DMS114 treated with DMSO at 0.1 percent for 48 hours (cell line): Measurements from ENCODE around the gene LCE1B.

Experiments used
- DNase-seq: peaks from one replicate; lab custom pipeline; 2025; ENCODE audit not compliant: unreplicated experiment; lab: John Stamatoyannopoulos, UW

LCE1B gene, protein sequence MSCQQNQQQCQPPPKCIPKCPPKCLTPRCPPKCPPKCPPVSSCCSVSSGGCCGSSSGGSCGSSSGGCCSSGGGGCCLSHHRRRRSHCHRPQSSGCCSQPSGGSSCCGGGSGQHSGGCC

GRCh38 chr1:152811671-152812070 is at the start of gene LCE1B:
LCE1B (plus strand) TSS chr1:152811971; CDS start chr1:152812447, 476 bp downstream.
- DNase-seq, result no peak

DNA sequence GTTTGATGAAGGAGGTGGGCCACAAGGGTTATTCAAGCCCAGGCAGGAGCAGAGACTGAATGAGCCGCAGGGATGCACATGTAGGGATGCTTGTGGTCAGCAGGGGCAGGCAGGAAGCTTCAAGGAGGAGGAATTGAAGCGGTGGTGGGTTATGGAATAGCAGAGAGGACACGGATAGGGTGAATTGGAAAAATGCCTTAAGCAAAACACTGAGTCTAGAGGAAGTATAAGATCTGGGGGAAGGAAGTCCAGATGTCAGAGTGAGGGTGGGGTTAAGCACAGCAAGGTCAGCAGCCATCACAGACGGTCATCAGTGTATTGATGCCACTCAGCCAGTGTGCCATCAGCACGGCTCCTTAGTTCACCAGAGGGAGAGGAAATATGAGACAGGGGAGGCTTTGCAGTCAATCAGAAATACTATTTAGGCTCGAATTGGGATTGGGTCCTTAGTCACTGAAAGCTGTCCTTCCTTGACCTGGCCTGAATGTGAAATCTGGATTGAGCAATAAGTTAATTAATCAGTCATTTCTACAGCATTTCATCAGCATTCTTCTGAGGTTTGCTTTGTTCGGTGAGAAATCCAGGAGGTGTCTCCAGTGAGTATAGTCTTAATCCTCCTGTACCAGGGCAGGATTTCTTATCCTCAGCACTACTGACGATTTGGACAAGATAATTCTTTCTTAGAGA is 42.8 kb upstream of the LCE1B start:
- DNase-seq, result no peak

GRCh38 chr1:152770411-152770810 is 41.4 kb upstream of the LCE1B start:
- DNase-seq, result no peak

- no peak for DNase-seq
Observed at GRCh38 chr1:152774875-152775274, 36.9 kb upstream of the LCE1B start, which contains the start of gene LCE1F. LCE1F (plus strand) TSS chr1:152775140; CDS start chr1:152776372, 1,232 bp downstream.

DNA sequence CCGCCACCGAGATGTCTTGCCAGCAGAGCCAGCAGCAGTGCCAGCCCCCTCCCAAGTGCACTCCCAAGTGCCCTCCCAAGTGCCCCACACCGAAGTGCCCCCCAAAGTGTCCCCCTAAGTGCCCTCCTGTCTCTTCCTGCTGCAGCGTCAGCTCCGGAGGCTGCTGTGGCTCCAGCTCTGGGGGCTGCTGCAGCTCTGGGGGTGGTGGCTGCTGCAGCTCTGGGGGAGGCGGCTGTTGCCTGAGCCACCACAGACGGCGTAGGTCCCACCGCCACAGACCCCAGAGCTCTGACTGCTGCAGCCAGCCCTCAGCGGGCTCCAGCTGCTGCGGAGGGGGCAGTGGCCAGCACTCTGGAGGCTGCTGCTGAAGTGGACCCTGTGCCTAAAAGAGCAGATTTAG is 35.4 kb upstream of the LCE1B start:
- DNase-seq, result no peak

- no peak for DNase-seq
Observed at GRCh38 chr1:152777510-152778137, 34.1 kb upstream of the LCE1B start.

DNA sequence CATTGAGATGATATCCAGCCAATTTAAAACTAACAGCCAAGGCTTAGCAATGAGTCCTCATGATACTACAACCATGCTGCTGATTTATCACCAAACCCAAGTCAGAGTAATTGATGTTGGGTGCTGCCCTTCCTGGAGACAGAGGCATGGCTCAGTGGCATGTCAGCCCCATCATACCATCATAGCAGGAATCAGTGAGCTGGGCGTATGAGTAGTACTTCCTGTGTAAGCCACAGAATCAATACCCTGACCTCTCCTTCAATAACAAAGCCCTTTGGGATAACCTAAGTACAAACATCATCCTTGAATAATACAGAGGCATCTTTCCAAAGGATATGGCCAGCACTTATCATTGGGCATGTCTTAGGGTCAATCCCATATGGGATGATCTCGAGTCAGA is 28.7 kb upstream of the LCE1B start:
- DNase-seq, result no peak

DNA sequence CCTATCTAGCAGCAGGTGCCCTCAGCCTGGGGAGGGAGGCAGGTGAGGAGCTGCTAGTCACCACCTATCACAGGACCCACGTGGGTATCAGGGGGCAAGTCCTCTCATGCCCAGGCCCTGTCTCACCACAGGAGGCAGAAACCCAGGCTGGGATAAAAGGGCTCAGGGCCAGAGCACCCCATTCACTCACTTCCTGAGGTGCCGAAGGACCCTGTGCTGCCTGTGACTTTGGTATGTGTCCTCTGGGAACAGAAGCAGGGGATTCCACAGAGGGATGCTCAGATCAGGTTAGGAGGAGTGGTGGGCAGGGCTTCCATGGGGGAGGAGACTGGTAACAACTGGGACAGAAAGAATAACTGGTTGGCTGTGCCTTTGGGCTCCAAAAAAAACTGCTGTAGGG is 25.7 kb upstream of the LCE1B start, which contains the start of gene LCE1E:
TSS of gene LCE1E (plus strand) at position 181 of the 400 bp plus-strand sequence. CDS start 1,043 bp downstream, outside the sequence.
- DNase-seq, result no peak

GRCh38 chr1:152795686-152796085 is 16.1 kb upstream of the LCE1B start:
- no peak for DNase-seq

- no peak for DNase-seq
Observed at GRCh38 chr1:152796421-152796820, 15.3 kb upstream of the LCE1B start, which contains the start of gene LCE1D. LCE1D (plus strand) TSS chr1:152796721; CDS start chr1:152797795, 1,074 bp downstream.

DNA sequence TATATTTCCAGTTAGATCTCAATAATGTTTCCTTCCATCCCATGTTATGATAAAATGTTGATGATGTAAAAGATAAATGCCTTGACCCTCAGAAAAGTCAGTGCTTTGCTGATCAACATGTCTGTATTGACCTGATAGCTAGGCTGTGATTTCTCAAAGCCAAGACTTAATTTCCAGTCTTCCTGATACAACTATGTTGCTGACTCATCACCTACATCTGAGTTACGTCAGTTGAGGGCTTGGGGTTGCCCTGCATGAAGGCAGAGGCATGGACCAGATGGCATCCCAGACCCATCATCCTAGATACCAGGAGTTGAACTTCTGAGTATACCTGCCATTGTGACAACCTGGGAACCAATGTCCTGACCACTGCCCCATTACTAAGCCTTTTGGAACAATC is 10.4 kb upstream of the LCE1B start:
- no peak for DNase-seq

DNA sequence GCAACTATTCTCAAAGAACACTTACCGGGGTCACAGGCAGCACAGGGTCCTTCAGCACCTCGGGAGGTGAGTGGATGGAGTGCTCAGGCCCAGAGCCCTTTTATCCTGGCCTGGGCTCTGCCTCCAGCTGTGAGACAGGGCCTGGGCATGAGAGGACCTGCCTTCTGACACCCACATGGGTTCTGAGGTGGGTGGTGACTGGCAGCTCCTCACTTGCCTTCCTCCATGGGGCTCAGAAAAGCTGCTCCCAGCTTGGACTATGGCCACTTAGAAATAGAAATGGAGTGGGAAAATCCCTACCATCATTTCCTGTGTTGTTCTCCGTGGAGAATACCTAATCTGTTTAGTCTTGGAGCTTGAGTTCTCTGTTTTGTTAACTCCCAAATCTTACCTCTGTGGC is 5.2 kb upstream of the LCE1B start, which contains the start of gene LCE1C:
TSS of gene LCE1C (minus strand) at position 76 of the 400 bp plus-strand sequence. CDS start 1,173 bp downstream, outside the sequence.
- DNase-seq, result no peak

GRCh38 chr1:152811050-152811449 is 721 bp upstream of the LCE1B start:
- no peak for DNase-seq

- no peak for DNase-seq
Observed at GRCh38 chr1:152817309-152817708, 5.5 kb downstream of the LCE1B start.

DNA sequence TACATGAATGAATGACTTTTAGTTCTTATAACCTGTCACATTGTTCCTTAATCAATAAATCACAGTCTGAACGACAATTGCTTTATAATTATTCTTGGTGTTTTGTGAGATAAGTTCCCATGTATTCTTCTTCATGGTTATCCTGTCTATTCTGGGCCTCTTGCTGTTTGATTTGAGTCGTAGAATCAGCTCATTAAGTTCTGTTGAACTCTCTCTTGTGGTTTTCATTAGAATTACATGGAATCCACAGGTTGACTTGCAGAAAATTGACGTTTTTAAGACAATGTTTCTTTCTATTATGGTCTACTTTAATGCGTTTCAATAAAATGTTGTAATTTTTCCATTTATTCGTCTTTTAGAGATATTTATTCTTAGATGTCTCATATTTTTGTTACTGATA is 11.5 kb downstream of the LCE1B start:
- no peak for DNase-seq

DNA sequence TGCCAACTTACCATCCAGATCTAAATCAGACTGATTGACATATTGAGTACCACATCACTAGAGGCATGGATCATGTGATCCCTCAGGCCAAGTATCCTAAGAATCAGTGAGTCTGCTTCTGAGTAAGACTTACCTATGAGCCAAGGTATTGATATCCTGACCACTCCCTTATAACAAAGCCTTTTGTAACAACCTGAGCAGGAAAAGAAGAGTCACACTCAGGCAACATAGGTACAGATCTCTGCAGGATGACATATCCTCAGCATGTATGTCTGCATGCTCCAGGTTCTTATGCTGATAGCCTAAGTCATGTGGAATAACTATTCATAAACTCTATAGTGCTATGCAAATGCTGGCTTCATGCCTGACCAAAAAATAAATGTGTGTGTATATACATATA is 13.2 kb downstream of the LCE1B start:
- DNase-seq, result no peak

GRCh38 chr1:152827173-152827572 is 15.4 kb downstream of the LCE1B start, which contains the start of gene LCE1A:
LCE1A (plus strand) TSS chr1:152827473; CDS start chr1:152827473, 0 bp downstream.
- DNase-seq, result no peak

DNA sequence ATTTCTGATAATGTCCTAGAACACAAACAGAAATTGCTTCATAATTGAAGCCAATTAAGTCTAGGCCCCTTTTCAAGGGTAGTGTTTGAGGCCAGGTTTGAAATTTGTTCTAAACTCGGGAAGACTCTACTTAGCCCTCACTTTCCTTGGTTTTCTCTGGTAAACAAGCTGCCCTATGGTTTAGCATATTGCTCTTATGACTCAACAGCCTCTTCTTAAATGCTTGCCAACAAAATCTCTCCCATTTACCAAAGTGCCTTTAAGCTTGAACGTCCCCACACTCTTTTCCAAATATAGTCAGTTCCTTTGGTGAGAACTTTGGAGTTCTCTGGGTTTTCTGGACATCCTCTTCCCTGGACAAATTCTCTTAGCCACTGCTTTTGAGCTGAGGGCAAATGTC is 25.1 kb downstream of the LCE1B start:
- no peak for DNase-seq

- DNase-seq, result no peak
Observed at GRCh38 chr1:152842556-152842955, 30.8 kb downstream of the LCE1B start, which contains the start of gene LCE6A. LCE6A (plus strand) TSS chr1:152842856; CDS start chr1:152843521, 665 bp downstream.

DNA sequence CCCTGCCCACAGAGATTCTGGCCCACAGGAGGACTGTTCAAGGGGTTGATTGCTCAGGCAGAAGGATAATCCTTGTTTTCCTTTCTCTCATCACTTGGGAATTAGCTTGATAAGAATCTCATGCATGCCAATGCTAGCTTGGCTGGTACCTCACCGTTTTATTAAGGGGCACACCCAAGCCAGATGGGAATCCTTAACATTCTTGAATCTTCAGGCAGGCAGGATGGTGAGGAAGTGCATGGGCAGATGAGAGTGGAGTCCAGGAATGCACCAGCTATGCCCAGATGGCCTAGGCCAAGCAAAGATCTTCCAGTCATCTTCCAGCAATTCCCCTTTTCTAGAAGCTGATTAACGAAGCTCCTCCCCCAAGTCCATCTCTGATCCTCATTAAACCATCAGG is 43.9 kb downstream of the LCE1B start:
- no peak for DNase-seq

- no peak for DNase-seq
Observed at GRCh38 chr1:152858062-152858461, 46.3 kb downstream of the LCE1B start.

- no peak for DNase-seq
Observed at GRCh38 chr1:152859696-152860095, 47.9 kb downstream of the LCE1B start, which contains the start of gene LCE7A. LCE7A (plus strand) TSS chr1:152859996; CDS start chr1:152860698, 702 bp downstream.
